Lung (tissue), 12 donors: Measurements from ENCODE around the gene NLRX1. TPM values are rescaled to one million over a fixed set of nuclear protein-coding genes. Genes with fewer than 3 reads are reported as not detected.
A peak's percentile ranks its signal among the peaks of the same experiment; 100 is the strongest.

Experiments
- ATAC-seq: fragments of 200-7000 bp; cut with Tn5 transposase; one replicate; pipeline ENCODE4 v1.9.1; 2020; ENCODE audit warnings: moderate number of reproducible peaks; ENCODE audit not compliant: insufficient read depth, low FRiP score
- DNase-seq, 3 donors: peaks; one replicate each; pipeline ENCODE4 v3.0.0-alpha.2; 2013 to 2017
- H3K27ac ChIP-seq, 2 donors: one replicate each; pipeline ENCODE4 v1.5.1; 2013; ENCODE audit warnings: mild to moderate bottlenecking in 2 of 2, moderate library complexity in 2 of 2, control low read depth in 1 of 2, inconsistent platforms in 1 of 2, low read depth in 1 of 2, low read length in 1 of 2
- H3K27me3 ChIP-seq, 3 donors: one replicate each; pipeline ENCODE4 v1.5.1; 2013; ENCODE audit warnings: low read length in 2 of 3; ENCODE audit not compliant: control insufficient read depth in 3 of 3, insufficient read depth in 3 of 3
- H3K36me3 ChIP-seq, 4 donors: one replicate each; pipeline ENCODE4 v1.5.1; 2013; ENCODE audit warnings: low read length in 4 of 4, mild to moderate bottlenecking in 1 of 4, moderate library complexity in 1 of 4; ENCODE audit not compliant: control insufficient read depth in 4 of 4, insufficient read depth in 4 of 4
- H3K4me1 ChIP-seq, 5 donors: one replicate each; pipeline ENCODE4 v1.5.1; 2013; ENCODE audit warnings: low read length in 5 of 5, mild to moderate bottlenecking in 2 of 5, moderate library complexity in 1 of 5; ENCODE audit not compliant: control insufficient read depth in 5 of 5, insufficient read depth in 5 of 5
- H3K4me3 ChIP-seq: one replicate; pipeline ENCODE4 v1.5.1; 2013; ENCODE audit warnings: mild to moderate bottlenecking, control low read depth, moderate library complexity
- H3K9ac ChIP-seq, 2 donors: one replicate each; pipeline ENCODE4 v1.5.1; 2013; ENCODE audit warnings: low read length in 2 of 2, control low read depth in 1 of 2; ENCODE audit not compliant: insufficient read depth in 1 of 2
- H3K9me3 ChIP-seq, 4 donors: one replicate each; pipeline ENCODE4 v1.5.1; 2013; ENCODE audit warnings: low read length in 3 of 4, mild to moderate bottlenecking in 1 of 4, moderate library complexity in 1 of 4; ENCODE audit not compliant: control insufficient read depth in 4 of 4, insufficient read depth in 3 of 4
- WGBS, 2 donors: extraction: QIAGEN DNeasy Blood & Tissue Kit; methylation state at CpG; one replicate each; pipeline ENCODE4 v1.1.7; 2013; 5-methylcytosine and 5-hydroxymethylcytosine counted together
- polyA plus RNA-seq, 2 donors: library from polyadenylated mRNA; stranded (reverse); fragments of 200-250 nt; gene quantifications; one replicate each; pipeline ENCODE4 v1.2.1, GENCODE V29; 2013
- total RNA-seq, 2 donors: library from RNA; depleted of rRNA in 1 of 2; stranded (reverse); fragments of >200 nt in 1 of 2; gene quantifications; one replicate each; pipeline ENCODE4 v1.2.1, GENCODE V29; 2014 to 2021
- TF ChIP-seq, protein P1 (sequence below): IDR thresholded peaks from 2 replicates; pipeline ENCODE4 v1.5.1; 2012; ENCODE audit warnings: mild to moderate bottlenecking; ENCODE audit errors: control extremely low read depth, extremely low read depth
- donor health status: control.
- donor health status: control.
- donor health status: Bipolar disorder and iron deficiency.
- donor health status: healthy.
- donor health status: DM: yes; HTN: yes; CAD: no.

Gene NLRX1
- total and polyA plus RNA-seq, 4 donors, result 5.1 to 22.6 (median 11.6) TPM

GRCh38 chr11:119202554-119202953, 34.0 kb downstream of the NLRX1 start:
- TF ChIP-seq, protein P1, sequence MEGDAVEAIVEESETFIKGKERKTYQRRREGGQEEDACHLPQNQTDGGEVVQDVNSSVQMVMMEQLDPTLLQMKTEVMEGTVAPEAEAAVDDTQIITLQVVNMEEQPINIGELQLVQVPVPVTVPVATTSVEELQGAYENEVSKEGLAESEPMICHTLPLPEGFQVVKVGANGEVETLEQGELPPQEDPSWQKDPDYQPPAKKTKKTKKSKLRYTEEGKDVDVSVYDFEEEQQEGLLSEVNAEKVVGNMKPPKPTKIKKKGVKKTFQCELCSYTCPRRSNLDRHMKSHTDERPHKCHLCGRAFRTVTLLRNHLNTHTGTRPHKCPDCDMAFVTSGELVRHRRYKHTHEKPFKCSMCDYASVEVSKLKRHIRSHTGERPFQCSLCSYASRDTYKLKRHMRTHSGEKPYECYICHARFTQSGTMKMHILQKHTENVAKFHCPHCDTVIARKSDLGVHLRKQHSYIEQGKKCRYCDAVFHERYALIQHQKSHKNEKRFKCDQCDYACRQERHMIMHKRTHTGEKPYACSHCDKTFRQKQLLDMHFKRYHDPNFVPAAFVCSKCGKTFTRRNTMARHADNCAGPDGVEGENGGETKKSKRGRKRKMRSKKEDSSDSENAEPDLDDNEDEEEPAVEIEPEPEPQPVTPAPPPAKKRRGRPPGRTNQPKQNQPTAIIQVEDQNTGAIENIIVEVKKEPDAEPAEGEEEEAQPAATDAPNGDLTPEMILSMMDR, result no peak
- WGBS, 2 donors, result 90 to 91% methylated on average over 7 of the region's 7 CpGs
- Histone ChIP-seq H3K27ac (no peak overlapping the region), H3K27me3 (no peaks in the 10 kb centered on the region), H3K36me3 (no peaks in the 10 kb centered on the region), H3K4me1 (peaks cover 0 to 12% (median 1%) of the 10 kb centered on the region in 5 donors), H3K9me3 (no peaks in the 10 kb centered on the region), H3K4me3 (no peak overlapping the region), H3K9ac (no peak overlapping the region)
- no peak for ATAC-seq
- DNase-seq, result no peak

DNA sequence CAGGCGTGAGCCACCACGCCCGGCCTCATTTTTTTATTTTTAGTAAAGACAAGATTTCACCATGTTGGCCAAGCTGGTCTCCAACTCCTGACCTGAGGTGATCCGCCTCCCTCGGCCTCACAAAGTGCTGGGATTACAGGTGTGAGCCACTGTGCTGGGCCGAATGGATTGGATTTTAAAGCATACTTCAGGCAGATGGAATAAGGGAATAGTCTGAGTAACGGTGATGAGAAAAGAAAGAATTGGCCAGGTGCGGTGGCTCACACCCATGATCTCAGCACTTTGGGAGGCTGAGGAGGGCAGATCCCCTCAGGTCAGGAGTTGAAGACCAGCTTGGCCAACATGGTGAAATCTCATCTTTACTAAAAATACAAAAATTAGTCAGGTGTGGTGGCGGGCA, 35.5 kb downstream of the NLRX1 start:
- Histone ChIP-seq H3K4me3 (no peak overlapping the region), H3K9me3 (no peaks in the 10 kb centered on the region), H3K27ac (no peak overlapping the region), H3K27me3 (no peaks in the 10 kb centered on the region), H3K4me1 (peaks cover 0 to 16% (median 2%) of the 10 kb centered on the region in 5 donors), H3K9ac (no peak overlapping the region), H3K36me3 (no peaks in the 10 kb centered on the region)
- TF ChIP-seq, protein P1, result no peak
- ATAC-seq, result no peak
- WGBS, 2 donors, result 94 to 98% methylated on average over 9 of the region's 9 CpGs
- DNase-seq, result no peak

DNA sequence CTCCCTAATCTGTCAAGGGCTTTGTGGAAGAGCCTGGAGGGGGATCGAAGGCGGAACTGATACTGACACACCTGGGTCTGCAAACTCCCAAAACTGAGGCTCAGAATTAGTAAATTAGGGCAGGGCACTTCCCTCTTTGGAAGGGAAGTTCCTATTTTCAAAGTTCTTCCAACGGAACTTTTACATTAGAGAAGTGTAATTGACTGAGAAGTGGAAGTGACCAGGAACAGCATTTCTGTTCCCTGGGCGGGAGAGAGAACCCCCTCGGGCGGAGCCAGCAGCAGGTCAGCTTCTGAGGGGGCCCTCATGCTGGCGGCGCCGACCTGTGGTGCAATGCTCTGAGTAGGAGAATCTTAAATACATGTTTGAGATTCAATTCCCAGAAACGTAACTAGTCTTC, 36.6 kb downstream of the NLRX1 start:
- H3K4me3 ChIP-seq, result no peak overlapping the region
- DNase-seq, result no peak
- H3K27me3 ChIP-seq, result no peaks in the 10 kb centered on the region
- WGBS, 2 donors, result 21 to 47% methylated on average over 10 of the region's 10 CpGs
- H3K36me3 ChIP-seq, result no peaks in the 10 kb centered on the region
- TF ChIP-seq, protein P1, result no peak
- peaks cover 0 to 16% (median 2%) of the 10 kb centered on the region in 5 donors for H3K4me1 ChIP-seq
- H3K27ac ChIP-seq, result peak overlapping the region in 1 of 2 donors; percentile 31
- no peak for ATAC-seq
- no peaks in the 10 kb centered on the region for H3K9me3 ChIP-seq
- H3K9ac ChIP-seq, result no peak overlapping the region
